Skin of body (tissue), 2 donors: ENCODE data around the gene RUSC2. TPM values are rescaled to one million over a fixed set of nuclear protein-coding genes. Genes with fewer than 3 reads are reported as not detected.

Experiments
- DNase-seq: peaks from one replicate; lab custom pipeline; 2025; lab: John Stamatoyannopoulos, UW
- total RNA-seq: library from RNA; depleted of rRNA; stranded (reverse); fragments of >200 nt; gene quantifications from one replicate; pipeline ENCODE4 v1.2.3, GENCODE V29; 2014

RUSC2 gene, protein sequence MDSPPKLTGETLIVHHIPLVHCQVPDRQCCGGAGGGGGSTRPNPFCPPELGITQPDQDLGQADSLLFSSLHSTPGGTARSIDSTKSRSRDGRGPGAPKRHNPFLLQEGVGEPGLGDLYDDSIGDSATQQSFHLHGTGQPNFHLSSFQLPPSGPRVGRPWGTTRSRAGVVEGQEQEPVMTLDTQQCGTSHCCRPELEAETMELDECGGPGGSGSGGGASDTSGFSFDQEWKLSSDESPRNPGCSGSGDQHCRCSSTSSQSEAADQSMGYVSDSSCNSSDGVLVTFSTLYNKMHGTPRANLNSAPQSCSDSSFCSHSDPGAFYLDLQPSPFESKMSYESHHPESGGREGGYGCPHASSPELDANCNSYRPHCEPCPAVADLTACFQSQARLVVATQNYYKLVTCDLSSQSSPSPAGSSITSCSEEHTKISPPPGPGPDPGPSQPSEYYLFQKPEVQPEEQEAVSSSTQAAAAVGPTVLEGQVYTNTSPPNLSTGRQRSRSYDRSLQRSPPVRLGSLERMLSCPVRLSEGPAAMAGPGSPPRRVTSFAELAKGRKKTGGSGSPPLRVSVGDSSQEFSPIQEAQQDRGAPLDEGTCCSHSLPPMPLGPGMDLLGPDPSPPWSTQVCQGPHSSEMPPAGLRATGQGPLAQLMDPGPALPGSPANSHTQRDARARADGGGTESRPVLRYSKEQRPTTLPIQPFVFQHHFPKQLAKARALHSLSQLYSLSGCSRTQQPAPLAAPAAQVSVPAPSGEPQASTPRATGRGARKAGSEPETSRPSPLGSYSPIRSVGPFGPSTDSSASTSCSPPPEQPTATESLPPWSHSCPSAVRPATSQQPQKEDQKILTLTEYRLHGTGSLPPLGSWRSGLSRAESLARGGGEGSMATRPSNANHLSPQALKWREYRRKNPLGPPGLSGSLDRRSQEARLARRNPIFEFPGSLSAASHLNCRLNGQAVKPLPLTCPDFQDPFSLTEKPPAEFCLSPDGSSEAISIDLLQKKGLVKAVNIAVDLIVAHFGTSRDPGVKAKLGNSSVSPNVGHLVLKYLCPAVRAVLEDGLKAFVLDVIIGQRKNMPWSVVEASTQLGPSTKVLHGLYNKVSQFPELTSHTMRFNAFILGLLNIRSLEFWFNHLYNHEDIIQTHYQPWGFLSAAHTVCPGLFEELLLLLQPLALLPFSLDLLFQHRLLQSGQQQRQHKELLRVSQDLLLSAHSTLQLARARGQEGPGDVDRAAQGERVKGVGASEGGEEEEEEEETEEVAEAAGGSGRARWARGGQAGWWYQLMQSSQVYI (N-terminal part only)
- total RNA-seq, result 11.2 TPM

- peak; percentile 90 for DNase-seq
Observed at GRCh38 chr9:35489313-35490154, at the start of gene RUSC2. RUSC2 (plus strand) TSS chr9:35490111; CDS start chr9:35546522, 56,411 bp downstream.

DNA sequence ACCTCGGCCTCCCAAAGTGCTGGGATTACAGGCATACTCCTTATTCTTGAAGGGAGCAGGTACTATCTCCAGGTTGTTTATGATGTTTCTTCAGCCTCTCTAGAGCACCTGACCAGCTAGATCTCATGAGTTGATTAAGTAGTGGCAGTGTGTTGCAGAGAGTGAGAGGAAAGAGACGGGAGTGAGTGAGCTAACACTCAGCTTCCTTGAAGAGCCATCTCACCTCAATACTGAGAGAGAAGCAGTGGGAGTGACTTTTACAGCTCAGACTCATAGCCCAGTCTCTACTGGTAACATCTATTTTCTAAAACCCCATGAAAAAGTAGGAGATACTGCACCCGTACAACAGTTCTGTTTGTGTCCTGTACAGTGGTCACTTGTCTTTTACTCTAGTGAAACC, 43.9 kb upstream of the RUSC2 start:
- no peak for DNase-seq

- no peak for DNase-seq
Observed at GRCh38 chr9:35448496-35448895, 41.4 kb upstream of the RUSC2 start.

DNA sequence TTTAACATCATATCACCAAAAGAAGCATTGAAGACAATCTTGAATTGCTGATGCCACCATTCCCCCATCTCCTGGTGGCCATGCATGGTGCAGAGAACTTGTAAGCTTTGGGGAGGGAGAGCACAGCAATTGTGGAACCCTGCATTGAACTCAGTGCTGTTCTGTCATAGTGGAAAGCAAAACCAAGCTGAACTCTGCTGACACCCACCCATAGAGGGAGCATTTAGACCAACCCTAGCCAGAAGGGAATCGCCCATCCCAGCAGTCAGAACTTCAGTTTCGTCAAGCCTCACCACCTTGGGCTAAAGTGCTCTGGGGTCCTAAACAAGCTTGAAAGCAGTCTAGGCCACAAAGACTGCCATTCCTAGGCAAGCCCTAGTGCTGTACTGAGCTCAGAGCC, 37.4 kb upstream of the RUSC2 start:
- DNase-seq, result no peak

DNA sequence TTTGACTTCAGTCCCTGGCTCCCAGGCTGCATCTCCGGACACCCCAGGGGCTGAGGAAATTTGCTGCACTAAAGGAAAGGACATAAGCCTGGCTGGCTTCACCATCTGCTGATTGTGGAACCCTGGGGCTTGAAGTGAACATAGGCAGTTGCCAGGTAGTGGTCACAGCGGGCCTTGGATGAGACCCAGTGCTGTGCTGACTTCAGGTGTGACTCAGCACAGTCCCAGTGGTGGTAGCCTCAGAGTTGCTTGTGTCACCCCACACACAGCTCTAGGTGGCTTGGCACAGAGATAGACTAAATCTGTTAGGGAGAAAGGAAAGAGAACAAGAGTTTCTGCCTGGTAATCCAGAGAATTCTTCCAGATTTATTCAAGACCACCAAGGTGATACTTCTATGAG, 36.1 kb upstream of the RUSC2 start:
- DNase-seq, result no peak

DNA sequence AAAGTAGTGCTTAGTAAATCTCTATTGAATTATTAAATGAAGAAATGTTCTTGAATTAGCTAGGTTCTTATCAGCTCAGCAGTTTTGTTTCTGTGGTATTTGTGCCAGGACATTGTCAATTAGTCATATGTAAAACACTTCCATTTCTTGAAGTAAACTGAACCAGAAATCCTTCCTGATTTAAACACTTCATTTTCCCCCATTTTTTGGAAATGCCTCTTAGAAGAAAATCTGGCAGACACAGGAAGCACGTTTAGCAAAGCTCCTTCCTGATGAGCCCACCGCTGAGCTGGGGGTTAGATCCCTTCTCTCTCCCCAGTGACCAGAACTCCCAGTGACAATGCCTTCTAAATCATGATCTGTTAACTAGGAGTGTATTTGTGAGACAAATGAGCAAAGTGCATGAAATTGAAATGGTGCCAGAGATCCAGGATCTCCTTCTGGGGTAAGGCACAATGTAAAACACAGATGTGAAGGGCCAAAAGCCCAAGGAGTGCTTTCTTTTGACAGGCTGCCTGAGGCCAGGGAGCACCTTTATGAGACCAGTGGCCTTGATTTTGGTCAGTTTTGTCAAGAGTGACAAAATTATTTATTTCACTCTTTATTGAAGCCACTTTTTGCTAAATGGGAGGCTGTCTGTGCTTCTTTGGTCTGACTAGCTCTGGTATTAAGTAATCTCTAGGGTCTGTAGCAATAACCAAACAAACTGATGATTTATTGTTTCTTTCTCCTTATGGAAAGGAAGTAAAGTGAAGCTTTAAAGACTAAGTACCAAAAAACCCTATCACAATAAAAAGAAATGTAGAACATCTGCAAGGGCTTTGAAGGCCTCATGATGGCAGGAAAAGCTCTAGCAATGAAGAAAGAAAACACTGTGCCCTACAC, 25.5 kb upstream of the RUSC2 start:
- no peak for DNase-seq

DNA sequence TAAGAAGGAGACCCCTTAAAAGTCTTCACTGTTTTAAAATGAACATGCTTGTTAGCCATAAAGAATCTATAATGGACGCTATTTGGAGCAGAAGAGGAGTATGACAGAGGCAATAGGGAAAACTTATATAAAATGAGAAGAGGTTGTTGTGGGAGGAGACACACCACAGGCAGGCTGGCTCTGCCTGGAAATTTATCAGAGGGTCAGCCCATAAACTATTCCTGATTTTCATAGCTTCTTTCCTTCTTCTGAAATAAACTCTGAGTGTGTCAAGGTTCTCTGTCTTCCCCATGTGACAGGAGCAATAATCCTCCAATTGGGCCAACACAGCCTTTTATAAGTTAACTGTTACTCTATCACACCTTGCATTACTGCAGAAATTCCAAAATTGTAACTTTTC, 19.6 kb upstream of the RUSC2 start:
- no peak for DNase-seq

- no peak for DNase-seq
Observed at GRCh38 chr9:35470894-35471293, 19.0 kb upstream of the RUSC2 start.

DNA sequence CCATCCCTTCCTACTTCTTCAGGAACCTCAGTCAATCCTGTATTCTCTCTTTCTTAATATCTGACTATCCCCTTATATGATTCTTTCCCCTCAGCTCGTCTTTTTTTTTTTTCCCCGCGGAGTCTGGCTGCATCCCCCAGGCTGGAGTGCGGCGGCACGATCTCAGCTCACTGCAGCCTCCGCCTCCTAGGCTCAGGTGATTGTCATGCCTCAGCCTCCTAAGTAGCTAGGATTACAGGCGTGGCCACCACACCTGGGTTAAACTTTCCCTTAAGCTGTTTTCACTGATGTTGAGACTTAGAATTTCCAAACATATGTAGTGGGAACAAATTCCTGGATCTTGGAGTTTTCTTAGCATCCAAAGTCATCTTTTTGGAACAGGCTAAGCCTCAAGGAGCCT, 13.3 kb upstream of the RUSC2 start:
- no peak for DNase-seq

DNA sequence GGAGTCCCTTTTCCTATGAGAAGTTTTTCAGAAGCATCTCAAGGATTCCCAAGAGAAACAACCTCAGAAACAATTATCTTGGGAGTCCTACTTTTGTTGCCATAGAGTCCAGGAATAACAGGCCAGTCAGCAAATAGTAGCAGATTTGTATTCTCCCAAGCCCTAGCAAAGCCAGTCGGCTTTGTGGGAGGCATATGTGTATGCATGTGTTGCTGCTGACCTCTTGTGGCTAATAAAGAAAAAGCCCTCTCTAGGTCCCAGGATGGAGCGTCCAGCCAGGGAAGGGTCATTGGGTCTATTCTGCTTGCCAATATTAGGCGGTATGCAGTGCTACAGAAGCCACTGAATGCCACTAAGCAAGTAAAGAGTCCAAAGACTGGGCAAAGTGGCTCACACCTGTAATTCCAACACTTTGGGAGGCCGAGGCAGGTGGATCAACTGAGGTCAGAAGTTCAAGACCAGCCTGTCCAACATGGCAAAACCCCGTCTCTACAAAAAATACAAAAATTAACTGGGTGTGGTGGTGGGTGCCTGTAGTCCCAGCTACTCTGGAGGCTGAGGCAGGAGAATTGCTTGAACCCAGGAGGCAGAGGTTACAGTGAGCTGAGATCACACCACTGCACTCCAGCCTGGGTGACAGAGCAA, 12.6 kb upstream of the RUSC2 start:
- peak; percentile 34 for DNase-seq

- DNase-seq, result no peak
Observed at GRCh38 chr9:35478871-35479270, 11.0 kb upstream of the RUSC2 start.

GRCh38 chr9:35481347-35481975, 8.4 kb upstream of the RUSC2 start:
- DNase-seq, result no peak

- DNase-seq, result no peak
Observed at GRCh38 chr9:35482071-35482470, 7.8 kb upstream of the RUSC2 start.

- DNase-seq, result no peak
Observed at GRCh38 chr9:35484406-35484805, 5.5 kb upstream of the RUSC2 start.

- DNase-seq, result no peak
Observed at GRCh38 chr9:35487081-35487480, 2.8 kb upstream of the RUSC2 start.

DNA sequence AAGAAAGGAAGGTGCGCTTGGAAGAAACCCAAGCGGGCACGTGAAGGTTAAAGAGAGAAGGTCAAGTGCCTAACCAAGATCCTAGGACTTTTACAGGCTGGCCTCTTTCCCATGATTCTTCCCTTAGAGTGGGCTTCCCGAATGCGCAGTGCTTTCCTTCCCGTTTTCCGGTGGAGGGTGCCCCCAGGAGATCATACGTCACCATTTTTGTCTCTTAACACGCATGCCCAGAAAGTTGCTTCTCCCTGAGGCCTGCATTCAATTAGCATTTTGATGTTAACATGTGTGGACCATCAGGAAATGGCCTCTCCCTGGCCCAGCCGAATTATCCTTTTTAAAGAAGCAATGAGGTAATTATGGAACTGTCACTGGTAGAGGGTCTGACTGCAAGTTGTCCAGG, 1.9 kb upstream of the RUSC2 start:
- peak; percentile 93 for DNase-seq

GRCh38 chr9:35488566-35489312, 1.2 kb upstream of the RUSC2 start:
- no peak for DNase-seq
